Right forelimb (tissue), 1 donor: ENCODE measurements around the gene TBC1D22A.

Experiments
- DNase-seq: peaks from one replicate; pipeline ENCODE4 v3.0.0-alpha.2; 2018

The TBC1D22A gene

GRCh38 chr22:46844606-46845210 lies 82.3 kb downstream of the TBC1D22A start:
- DNase-seq, result no peak

GRCh38 chr22:46845296-46846149 lies 83.1 kb downstream of the TBC1D22A start:
- no peak for DNase-seq

- no peak for DNase-seq
Measured at GRCh38 chr22:46846150-46846831, 83.8 kb downstream of the TBC1D22A start.

DNA sequence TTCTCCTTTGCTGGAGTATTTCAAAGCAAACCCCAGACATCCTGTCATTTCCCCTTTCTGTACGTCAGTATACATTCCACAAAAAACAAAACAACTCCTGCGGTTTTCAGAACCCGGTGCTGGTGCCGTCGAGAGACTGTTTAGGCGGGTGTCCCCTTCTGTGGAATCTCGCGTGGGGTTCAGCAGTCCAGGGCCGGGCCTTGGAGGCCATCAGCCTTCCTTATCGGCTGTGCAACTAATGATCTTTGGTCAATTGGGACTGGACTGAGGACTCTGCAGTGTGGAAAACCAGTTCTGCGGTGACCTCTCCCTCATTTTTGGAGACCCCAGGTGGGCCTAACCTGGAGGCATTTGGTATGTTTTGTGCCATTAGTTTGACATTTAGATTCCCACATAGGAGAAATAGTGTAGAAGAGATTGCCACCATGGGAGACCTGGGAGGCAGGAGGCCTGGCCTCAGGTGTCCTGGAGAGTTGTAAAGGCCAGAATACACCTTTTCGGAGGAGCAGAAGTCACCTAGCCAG lies 84.4 kb downstream of the TBC1D22A start:
- DNase-seq, result no peak

DNA sequence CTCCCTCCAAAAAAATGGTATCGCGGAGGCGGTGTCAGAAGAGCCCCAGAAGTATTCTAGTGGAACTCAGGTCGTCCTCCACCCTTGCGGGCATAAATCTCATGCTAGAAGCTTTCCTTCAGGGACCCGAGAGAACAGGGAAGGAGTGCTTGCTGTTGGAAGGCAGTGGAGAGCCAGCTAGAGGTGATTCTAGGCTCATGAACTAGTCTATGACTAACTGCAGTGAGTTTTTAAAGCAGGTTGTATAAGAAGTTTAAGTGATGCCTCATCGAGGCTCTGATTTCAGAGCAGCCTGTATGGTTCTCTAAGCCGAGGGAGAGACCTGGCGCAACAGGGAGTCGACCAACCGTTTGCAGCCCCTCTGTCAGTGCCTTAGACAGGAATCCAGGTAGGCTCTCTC lies 85.7 kb downstream of the TBC1D22A start:
- no peak for DNase-seq

DNA sequence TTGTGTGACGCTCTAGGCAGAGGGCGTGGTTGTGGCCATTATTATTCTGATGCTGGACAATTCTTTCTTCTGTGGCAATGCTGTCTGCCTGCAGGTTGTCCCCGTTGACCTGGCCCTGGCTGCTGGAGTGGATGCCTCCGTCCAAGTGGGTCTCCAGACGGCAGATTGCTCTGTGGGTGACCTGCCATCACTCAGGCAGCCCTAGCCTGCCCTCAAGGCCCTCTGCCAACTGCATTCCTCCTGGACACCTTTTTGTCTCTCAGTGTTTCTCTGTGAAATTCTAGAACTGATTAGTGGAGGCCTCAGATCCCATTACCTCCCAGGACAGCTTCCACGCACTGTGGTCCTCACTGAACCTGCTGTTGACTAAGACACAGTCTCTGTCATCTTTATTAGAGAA lies 86.7 kb downstream of the TBC1D22A start:
- DNase-seq, result no peak

DNA sequence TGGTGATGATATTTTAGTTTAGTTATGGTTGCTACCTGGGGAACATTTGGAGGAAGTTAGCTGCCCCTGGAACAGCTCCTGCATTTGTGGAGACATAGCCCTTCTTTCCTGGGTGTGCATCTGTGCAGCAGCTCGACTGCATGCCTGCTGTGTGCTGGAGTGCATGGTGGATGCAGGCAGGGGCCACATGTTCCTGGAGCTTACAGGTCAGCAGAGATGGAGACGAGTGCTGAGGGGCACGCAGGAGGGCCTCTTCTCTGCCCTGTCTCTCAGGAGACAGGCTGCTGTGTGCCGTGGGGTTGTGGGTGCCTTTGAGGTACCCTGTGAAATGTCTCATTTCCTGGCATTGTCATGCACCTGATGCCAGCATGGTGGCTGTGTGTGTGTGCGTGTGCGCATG lies 87.5 kb downstream of the TBC1D22A start:
- no peak for DNase-seq

GRCh38 chr22:46851311-46851710 lies 88.9 kb downstream of the TBC1D22A start:
- no peak for DNase-seq

GRCh38 chr22:46851941-46852340 lies 89.5 kb downstream of the TBC1D22A start:
- DNase-seq, result no peak

DNA sequence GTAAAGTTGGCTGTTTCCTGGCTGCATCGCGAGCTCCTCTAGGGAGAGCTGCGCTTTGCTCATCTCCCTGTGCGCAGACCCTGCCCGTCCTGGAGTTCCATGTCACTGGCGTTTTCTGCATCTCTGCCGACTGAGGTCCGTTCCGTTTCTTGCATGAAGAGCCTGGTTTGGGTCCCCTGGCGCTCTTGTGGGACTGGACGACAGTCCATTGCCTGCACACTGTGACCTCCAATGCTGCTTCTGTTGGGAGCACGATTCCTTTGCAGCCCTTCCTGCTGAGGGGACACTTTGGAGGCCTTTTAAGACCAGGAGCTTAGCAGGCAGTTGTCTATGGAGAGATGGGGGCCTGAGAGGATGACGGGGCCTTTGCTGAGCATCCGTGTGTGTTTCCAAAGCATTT lies 90.3 kb downstream of the TBC1D22A start:
- no peak for DNase-seq

- no peak for DNase-seq
Measured at GRCh38 chr22:46853191-46853590, 90.7 kb downstream of the TBC1D22A start.

GRCh38 chr22:46854125-46854870 lies 91.8 kb downstream of the TBC1D22A start:
- no peak for DNase-seq

GRCh38 chr22:46855681-46856080 lies 93.2 kb downstream of the TBC1D22A start:
- no peak for DNase-seq

DNA sequence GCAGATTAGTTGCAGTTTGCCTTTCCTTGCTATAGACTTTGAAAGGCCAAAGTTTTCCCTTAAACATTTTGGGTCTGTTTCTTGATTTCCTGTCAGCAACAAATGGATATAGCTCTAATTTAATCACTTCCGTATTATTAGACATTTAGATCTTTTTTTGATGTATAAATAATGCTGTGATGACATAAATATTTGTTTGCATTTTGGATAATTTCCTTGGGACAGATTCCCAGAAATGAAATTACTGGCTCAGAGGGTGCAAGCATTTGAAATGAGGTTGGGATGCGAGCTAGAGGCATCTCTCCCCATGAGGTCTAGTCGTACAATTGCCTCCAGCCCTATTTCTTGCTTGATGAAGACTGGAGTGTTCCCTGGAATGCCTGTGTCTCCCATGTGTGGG lies 94.2 kb downstream of the TBC1D22A start:
- DNase-seq, result no peak

GRCh38 chr22:46857142-46857884 lies 94.9 kb downstream of the TBC1D22A start:
- no peak for DNase-seq

GRCh38 chr22:46857885-46858143 lies 95.4 kb downstream of the TBC1D22A start:
- DNase-seq, result no peak

DNA sequence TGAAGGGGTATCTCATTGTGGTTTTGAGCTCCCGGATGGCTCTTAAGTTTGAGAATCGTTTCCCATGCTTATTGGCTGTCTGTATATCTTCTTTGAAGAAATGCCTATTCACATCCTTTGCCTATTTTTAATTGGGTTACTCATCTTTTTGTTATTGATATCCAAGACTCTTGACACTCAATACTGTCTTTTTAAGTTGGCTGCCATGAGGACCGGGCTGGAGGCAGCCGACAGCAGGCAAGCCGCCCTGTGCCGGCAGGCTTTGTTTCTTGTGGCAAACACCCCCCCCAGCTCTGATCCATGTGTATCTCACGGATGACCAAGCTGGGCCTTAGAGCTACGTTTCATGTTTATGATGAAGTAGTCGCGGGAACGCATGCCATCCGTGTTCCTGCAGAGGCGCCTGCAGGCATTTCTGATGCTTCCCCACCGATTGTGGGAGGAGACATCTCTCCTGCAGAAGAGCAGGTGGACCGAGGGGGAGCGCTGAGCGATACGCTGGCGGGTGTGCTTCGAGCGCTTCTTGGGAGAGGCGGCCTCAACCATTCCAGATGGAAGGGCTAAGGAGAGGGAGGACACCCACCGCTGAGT lies 95.8 kb downstream of the TBC1D22A start:
- DNase-seq, result no peak

GRCh38 chr22:46860562-46860961 lies 98.1 kb downstream of the TBC1D22A start:
- no peak for DNase-seq

DNA sequence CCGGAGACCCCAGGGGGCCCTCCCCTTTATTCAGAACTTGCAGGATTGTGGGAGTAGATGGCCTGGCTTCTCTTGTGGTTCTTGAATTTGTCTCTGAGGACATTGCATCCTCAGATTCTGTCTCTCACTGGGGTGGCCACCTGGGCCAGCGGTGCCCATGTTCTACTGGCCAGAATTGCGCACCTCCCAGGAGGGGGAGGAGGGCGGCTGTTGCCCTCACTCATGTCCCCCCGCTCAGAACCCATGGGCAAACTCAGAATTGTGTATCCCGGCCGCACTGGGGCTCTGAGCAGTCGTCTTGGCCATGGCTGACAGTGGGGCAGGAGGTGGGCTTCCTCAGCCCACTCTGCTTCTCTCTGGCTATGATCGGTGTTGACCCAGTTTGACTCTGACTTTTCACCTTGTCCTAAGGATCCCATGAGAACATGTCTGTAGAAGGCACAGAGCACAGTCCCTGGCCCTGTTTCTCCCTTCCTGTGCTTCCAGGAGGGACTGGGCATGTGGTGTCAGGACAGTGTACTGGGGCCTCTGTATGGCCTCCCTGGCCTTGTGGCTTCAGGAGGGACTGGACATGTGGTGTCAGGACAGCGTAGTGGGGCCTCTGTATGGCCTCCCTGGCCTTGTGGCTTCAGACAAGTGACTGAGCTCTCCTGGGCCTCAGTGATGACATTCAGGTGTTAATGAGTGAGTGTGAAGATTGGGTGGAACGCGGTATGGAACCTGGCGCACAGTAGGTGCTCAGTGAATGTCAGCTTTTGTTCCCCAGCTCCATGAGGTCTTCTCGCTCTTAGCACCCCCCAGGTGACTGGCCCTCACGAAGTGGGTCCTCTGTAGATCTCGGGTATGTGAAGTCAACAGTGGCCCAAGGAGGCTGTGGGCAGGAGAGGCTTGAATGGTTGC lies 99.3 kb downstream of the TBC1D22A start:
- DNase-seq, result no peak

DNA sequence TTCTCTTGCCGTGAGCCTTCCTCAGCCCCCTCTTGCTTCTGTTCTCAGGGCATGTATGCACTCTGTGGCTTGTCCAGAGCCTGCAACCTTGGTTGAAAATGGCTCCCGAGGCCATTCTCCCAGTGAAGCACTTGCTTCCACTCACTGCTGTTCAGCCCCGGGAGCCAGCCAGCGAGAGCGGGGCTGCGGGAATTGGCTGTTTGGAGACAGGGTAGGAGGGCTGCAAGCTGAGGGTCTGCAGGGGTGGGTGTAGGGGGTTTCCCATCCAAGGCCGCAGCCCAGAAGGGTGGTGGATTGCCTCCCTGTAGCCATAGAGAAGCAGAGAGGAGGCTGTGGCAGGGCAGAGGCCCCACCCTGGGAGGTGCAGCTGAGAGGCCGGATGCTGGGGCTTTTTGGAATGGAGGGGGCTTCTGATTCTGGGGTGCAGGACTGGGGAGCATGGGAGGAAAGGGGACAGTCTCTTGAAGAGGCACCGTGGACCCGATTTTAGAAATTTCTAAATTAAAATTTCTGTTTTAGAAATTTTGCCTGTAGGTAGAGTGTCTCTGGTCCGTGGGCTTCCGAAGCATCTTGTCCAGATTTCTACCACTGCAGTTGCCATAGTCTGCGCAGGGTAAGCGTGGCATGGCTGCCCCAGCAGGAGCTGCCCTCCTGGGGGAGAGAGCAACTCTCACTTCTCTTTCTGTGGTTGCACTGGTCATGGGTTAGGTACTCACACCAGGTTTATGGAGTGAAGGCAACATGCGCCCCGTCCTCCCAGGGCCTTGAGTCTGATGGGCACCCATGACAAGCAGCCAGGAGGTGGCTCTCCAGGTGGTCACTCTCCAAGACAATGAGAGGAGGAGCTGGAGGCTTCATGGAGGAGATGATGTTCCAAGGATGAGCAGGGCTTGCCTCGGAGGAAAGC lies 100.2 kb downstream of the TBC1D22A start:
- no peak for DNase-seq
